ENCODE measurements around the gene ARHGEF38. TPM values are rescaled to one million over a fixed set of nuclear protein-coding genes. Genes with fewer than 3 reads are reported as not detected.
"Not testable (repeated sequence)": the region's sequence is repeated elsewhere in the genome, so short reads cannot be mapped to it uniquely, and the experiment has no call there.

ARHGEF38 gene
- polyA plus RNA-seq, 6 donors from 2014 or later = not detected

DNA sequence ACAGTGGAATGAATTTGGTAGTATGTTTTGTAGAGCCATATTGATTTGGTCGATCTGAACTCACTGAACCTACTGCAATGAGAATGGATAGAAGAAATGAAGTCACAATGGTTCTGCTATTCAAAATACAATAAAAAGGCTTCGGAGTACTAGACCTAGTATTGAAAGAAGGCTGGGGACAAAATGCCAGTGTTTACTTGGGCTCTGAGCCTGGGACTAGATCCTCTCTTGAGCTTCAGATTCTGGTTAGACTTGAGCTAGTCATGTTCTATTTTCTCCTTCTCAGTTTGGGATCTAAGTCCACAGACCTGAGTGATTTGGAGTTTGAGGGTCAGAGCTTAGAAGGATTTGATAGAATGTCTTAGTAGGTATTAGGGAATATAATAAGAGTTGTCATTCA is 146.2 kb downstream of the ARHGEF38 start:
- Mint-ChIP-seq H3K27me3 (no peaks in the 10 kb centered on the region), H3K4me1 (peaks cover 5 to 13% (median 8%) of the 10 kb centered on the region in 3 donors), H3K4me3 (no peak overlapping the region), H3K36me3 (peaks cover 7 to 34% of the 10 kb centered on the region in 2 donors), H3K27ac (no peak overlapping the region), H3K9me3 (no peaks in the 10 kb centered on the region)
- no peak for DNase-seq
- no peak for ATAC-seq (ENCODE audit: low read depth in 2 of 2)

DNA sequence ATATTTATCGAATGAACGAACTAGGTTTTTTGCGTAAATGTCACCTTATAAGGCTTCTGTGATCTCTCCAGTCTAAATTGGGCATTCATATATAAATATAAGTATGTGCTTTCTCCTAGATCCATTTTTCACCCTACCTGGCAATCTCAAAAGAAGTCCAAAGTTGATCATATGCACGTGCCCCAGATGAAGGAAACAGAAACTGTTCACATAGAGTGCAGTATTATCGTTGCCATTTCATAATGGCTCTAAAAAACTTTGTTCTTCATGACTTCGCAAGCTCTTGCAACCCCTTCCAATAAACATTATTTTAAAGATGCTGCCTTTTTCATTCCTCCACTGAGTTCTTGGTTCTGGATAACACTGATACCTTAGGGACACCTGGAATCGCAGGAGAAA is 155.4 kb downstream of the ARHGEF38 start:
- ATAC-seq (ENCODE audit: low read depth in 2 of 2) (no peak), DNase-seq (no peak)
- Mint-ChIP-seq H3K4me1 (peaks cover 24 to 39% (median 26%) of the 10 kb centered on the region in 3 donors), H3K27ac (peak overlapping the region; percentile 95 to 99 (median 98)), H3K27me3 (no peaks in the 10 kb centered on the region), H3K4me3 (peak overlapping the region; percentile 97 to 100 (median 100)), H3K9me3 (no peaks in the 10 kb centered on the region), H3K36me3 (no peaks in the 10 kb centered on the region)

DNA sequence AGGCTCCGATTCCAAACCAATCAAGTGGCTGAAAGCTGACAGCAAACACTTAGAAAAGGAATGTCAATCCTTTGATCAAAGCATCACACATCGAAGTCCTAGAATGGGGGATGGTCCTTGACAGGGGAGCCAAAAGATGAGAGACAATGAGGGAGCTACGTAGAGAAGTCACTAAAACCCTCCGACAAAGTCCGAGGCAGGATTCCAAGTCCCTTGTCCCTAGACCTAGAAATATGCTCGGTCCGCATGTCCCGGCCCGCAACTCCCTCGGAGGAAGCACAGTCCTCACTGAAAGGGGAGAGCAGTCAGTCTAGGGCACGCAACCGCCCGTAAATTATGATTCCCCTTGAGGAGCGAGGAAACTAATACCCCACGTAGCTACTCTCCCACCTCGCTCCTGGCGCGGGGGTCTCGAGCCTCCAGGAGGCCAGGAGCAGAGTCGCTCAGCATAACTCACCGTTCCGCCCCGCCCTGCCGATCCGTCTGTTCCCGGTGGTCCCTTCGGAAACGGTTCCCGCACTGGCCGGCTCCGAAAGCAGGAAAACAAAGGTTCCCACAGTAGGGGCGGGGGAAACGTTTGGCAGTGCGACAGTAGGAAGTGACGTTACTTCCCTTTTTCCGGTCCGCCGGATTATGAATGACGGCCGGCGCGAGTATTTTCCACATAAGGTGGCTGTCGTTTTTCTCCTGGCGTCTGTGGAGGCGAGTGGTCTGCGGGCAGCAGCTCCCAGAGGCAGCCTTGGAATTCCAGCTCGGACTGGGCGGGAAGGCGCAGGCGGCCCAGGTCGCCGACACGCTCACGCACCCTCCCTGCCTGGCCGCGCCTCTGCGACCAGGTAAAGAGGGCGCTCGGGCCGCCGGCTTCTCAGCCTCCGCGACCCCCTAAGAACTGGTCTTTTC is 156.0 kb downstream of the ARHGEF38 start, which contains the start of the genes GSTCD and INTS12:
Gene GSTCD, plus strand, starts transcription at position 604 of the 900 bp plus-strand sequence. CDS start 8,830 bp downstream, outside the sequence.
Gene INTS12, minus strand, starts transcription at position 509 of the 900 bp plus-strand sequence. CDS start 8,684 bp downstream, outside the sequence.
- peak within 1 kb of the TSS; percentile 97 to 100 (median 100) for H3K4me3 Mint-ChIP-seq
- H3K27ac Mint-ChIP-seq = peak within 1 kb of the TSS; percentile 95 to 99 (median 98)
- ATAC-seq (ENCODE audit: low read depth in 2 of 2) (peak; percentile 86 to 92), DNase-seq (peak; percentile 84)
- no peaks in the 10 kb centered on the region for H3K9me3 Mint-ChIP-seq
- H3K36me3 Mint-ChIP-seq = no peaks in the 10 kb centered on the region
- peaks cover 25 to 40% (median 26%) of the 10 kb centered on the region in 3 donors for H3K4me1 Mint-ChIP-seq
- H3K27me3 Mint-ChIP-seq = no peaks in the 10 kb centered on the region

DNA sequence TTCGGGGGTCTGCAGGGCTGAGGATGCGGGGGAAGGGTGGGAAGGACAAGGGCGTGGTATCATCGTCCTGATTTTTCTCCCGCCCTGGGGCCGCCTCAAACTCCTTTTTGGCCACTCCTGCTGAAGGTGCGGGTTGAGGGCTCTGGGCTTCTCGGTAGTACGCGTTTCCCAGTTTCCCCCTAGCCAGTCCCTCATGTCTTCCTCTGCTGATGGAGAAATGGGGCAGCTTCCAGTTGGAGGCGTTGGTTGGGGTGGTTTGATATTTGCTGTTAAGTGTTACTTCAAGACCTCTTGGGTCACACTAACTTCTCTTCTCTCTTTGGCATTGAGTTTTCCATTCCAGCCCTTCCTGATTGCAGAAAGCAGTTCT is 156.6 kb downstream of the ARHGEF38 start:
- peak; percentile 20 to 23 for ATAC-seq (ENCODE audit: low read depth in 2 of 2)
- Mint-ChIP-seq H3K9me3 (no peaks in the 10 kb centered on the region), H3K4me1 (peaks cover 26 to 44% (median 28%) of the 10 kb centered on the region in 3 donors), H3K4me3 (peak overlapping the region; percentile 97 to 100 (median 100)), H3K27ac (peak overlapping the region; percentile 95 to 99 (median 98)), H3K27me3 (no peaks in the 10 kb centered on the region), H3K36me3 (no peaks in the 10 kb centered on the region)
- DNase-seq = no peak

DNA sequence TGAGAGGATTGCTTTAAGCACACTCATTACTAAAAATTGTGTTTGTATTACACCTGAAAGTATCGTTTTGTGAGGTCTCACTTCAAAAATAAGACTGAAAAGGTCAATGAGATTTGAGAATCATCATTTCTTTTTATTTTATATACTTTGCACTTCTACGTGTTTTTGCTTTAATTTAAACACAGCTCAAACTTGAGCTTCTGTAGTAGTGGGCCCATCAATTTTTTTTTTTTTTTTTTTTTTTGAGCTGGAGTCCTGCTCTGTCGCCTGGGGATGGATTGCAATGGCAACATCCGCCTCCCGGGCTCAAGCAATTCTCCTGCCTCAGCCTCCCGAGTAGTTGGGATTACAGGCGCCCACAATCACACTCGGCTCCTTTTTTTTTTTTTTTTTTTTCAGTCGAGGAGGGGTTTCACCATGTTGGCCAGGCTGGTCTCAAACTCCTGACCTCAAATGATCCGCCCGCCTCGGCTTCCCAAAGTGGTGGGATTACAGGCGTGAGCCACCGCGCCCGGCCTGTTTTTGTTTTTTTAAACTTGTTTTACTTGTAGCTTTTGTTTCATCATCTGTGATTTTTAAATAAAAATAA is 157.7 kb downstream of the ARHGEF38 start:
- Mint-ChIP-seq H3K27ac (peak overlapping the region in 2 of 6 donors; percentile 97 to 99), H3K4me3 (peak overlapping the region in 6 of 8 donors; percentile 74 to 100 (median 98)), H3K27me3 (no peaks in the 10 kb centered on the region), H3K36me3 (no peaks in the 10 kb centered on the region), H3K4me1 (peaks cover 28 to 49% (median 31%) of the 10 kb centered on the region in 3 donors), H3K9me3 (no peaks in the 10 kb centered on the region)
- no peak for DNase-seq
- ATAC-seq (ENCODE audit: low read depth in 2 of 2) = no peak

DNA sequence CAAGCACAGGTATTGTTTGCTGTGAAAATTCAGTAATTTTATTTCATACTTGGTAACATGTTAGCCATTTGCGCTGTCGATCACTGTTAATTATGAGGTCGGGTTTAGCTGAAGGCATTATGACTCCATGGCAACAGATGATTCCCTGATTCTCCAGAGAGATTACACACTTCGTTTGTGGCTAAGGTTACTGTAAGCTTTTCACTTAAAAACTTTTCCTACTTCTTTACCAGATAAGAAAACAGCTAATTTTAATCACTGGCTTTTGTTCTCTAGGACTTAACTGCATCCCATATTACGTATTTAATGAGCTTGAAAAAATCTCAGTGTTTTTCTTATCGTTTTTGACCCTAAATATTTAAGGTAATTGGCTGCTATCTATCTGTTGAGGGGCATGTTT is 158.3 kb downstream of the ARHGEF38 start:
- Mint-ChIP-seq H3K4me1 (peaks cover 28 to 47% (median 29%) of the 10 kb centered on the region in 3 donors), H3K36me3 (no peaks in the 10 kb centered on the region), H3K27me3 (no peaks in the 10 kb centered on the region), H3K9me3 (no peaks in the 10 kb centered on the region), H3K27ac (no peak overlapping the region), H3K4me3 (peak overlapping the region in 2 of 8 donors; percentile 13 to 99)
- ATAC-seq (ENCODE audit: low read depth in 2 of 2) (no peak), DNase-seq (no peak)

DNA sequence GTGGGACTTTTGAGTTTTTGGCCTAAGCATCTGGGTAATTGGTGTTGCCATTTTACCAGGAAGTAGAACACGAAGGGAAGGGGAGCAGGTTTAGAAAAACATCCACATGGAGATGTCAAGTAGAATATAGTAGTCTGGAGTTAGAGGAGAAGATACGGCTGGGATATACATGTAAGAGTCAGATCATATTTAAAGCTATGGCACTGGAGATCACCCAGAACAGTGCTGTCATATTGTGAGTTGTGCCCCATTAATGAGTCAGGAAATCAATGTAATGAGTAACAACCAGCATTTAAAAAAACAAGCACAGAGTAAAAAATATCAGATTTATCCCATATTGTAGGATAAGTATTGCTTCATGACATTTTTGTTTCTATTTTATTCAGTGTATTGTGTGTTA is 160.3 kb downstream of the ARHGEF38 start:
- H3K27ac Mint-ChIP-seq = peak overlapping the region in 3 of 6 donors; percentile 12 to 60 (median 22)
- H3K27me3 Mint-ChIP-seq = no peaks in the 10 kb centered on the region
- H3K4me3 Mint-ChIP-seq = peak overlapping the region in 5 of 8 donors; percentile 0 to 70 (median 2)

DNA sequence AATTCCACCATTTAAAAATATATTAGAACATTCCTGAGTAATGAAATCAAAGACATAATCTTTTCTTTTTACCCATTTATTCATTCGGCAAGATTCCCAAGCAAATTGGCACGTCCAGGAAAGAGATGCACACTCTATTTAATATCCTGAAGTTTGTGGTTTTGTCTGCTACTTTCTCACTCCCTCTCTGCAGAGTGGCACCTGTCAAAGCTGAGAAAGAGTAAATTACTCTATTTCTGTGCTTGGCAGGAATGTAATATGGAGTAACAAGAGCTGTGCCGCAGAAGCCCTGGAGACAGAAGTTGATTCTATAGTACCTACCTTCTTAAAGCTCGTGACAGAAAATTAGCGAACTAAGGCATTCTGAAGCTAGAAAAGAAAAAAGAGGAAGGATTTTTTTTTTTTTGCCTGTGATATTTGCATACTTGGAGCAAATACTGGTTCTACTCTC is 161.7 kb downstream of the ARHGEF38 start:
- ATAC-seq (ENCODE audit: low read depth in 2 of 2) = peak; percentile 93 to 94
- no peaks in the 10 kb centered on the region for H3K9me3 Mint-ChIP-seq

More for the DNA sequence above, 160.3 kb downstream of the ARHGEF38 start:
- Mint-ChIP-seq H3K9me3 (no peaks in the 10 kb centered on the region), H3K4me1 (peaks cover 8 to 29% (median 15%) of the 10 kb centered on the region in 3 donors), H3K36me3 (no peaks in the 10 kb centered on the region)
- DNase-seq (no peak), ATAC-seq (ENCODE audit: low read depth in 2 of 2) (no peak)

DNA sequence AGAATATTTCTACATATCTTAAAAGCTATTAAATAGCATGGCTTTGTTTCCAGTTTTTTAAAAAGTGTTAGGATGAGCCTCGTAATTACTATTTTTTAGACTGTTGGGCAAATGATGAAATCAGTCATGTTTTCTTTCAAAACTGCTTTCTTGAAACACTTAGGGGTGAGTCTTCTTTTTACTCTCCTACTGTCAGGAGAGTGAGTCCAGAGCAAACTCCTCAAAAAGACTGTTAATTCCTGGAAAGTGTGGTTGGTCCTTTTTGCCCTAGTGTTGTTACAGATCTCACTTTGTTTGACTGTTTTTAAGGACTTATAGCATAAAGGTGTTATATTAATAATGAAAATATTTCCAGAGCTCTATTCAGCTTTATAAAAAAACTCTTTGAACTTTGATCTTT is 162.5 kb downstream of the ARHGEF38 start:
- DNase-seq (no peak), ATAC-seq (ENCODE audit: low read depth in 2 of 2) (no peak)
- no peak overlapping the region for H3K27ac Mint-ChIP-seq
- no peaks in the 10 kb centered on the region for H3K27me3 Mint-ChIP-seq
- peak overlapping the region in 1 of 8 donors; percentile 75 for H3K4me3 Mint-ChIP-seq
- H3K9me3 Mint-ChIP-seq = no peaks in the 10 kb centered on the region
- peaks cover 5 to 11% (median 10%) of the 10 kb centered on the region in 3 donors for H3K4me1 Mint-ChIP-seq
- H3K36me3 Mint-ChIP-seq = no peaks in the 10 kb centered on the region

More for the DNA sequence above, 161.7 kb downstream of the ARHGEF38 start:
- DNase-seq = peak; percentile 57
- peaks cover 5 to 19% (median 12%) of the 10 kb centered on the region in 3 donors for H3K4me1 Mint-ChIP-seq
- no peaks in the 10 kb centered on the region for H3K27me3 Mint-ChIP-seq
- H3K4me3 Mint-ChIP-seq = peak overlapping the region; percentile 74 to 91 (median 88)
- peak overlapping the region; percentile 24 to 95 (median 87) for H3K27ac Mint-ChIP-seq
- no peaks in the 10 kb centered on the region for H3K36me3 Mint-ChIP-seq

DNA sequence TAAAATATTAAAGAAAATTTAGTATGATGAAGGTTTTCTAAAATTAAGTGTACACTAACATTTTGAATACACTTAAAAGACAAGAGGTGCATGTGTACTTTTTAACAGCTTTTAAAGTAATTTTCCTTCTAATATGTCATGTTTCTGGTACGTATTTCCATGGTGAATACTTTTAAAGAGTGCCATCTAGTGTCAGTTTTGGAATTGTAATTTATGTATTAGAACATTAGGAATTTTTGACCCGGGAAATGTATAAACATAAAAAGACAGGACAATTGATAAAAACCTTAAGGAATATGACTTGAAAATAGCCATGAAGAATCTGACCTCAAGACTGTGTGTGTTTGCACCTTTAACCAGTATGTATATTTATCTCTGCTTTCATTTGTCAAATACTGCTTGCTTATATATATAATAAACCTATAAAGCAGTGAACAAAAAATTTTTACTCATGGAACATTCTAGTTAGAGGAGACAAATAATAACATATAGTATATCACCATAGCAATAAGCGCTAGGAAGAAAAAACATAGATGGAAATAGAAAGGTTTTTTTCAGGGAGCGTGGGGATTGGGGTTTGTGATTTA is 163.4 kb downstream of the ARHGEF38 start:
- H3K4me1 Mint-ChIP-seq = peaks cover 5 to 10% (median 10%) of the 10 kb centered on the region in 3 donors
- ATAC-seq (ENCODE audit: low read depth in 2 of 2) = peak in 1 of 2 donors; percentile 42
- no peak overlapping the region for H3K27ac Mint-ChIP-seq
- no peaks in the 10 kb centered on the region for H3K9me3 Mint-ChIP-seq
- no peaks in the 10 kb centered on the region for H3K36me3 Mint-ChIP-seq
- H3K4me3 Mint-ChIP-seq = no peak overlapping the region
- DNase-seq = peak; percentile 27
- no peaks in the 10 kb centered on the region for H3K27me3 Mint-ChIP-seq

DNA sequence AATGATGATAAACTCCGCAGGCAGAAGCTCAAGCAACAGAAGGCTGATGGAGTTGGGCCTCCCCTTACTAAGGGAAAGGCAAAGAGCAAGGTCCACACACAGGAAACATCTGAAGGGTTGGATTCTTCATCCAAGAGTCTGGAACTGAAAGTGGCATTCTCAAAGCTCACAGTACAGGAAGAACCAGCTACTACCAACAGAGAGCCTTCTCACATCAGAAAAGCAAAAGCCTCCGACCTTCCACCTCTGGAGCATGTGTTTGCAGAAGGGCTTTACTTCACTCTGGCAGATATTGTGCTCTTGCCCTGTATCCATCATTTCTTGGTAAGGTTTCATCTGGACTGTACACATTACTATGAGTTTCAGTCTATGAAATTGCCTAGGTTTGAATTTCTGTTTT is 166.8 kb downstream of the ARHGEF38 start:
- ATAC-seq (ENCODE audit: low read depth in 2 of 2) = no peak
- H3K4me3 Mint-ChIP-seq = no peak overlapping the region
- H3K9me3 Mint-ChIP-seq = no peaks in the 10 kb centered on the region
- H3K36me3 Mint-ChIP-seq = peaks cover 0 to 5% of the 10 kb centered on the region in 2 donors
- H3K27ac Mint-ChIP-seq = no peak overlapping the region
- peaks cover under 1 to 4% (median 2%) of the 10 kb centered on the region in 3 donors for H3K4me1 Mint-ChIP-seq
- no peaks in the 10 kb centered on the region for H3K27me3 Mint-ChIP-seq
- no peak for DNase-seq

DNA sequence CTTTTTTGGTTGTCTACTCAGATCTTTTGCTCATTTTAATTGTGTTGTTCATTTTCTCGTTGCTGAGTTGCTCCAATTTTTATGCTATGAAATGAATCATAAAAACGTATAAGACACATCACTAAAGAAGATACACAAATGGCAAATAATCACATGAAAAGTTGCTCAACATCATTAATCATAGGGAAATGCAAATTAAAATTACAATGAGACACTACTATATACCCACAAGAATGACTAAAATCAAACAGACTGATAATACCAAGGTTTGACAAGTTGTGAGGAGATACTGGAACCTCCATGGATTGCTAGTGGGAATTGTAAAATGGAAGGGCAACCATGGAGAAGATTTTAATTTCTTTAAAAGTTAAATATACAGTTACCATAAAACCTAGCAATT is 173.2 kb downstream of the ARHGEF38 start:
- peaks cover 8 to 24% of the 10 kb centered on the region in 2 donors for H3K36me3 Mint-ChIP-seq
- no peak for DNase-seq
- peak overlapping the region in 1 of 6 donors; percentile 36 for H3K27ac Mint-ChIP-seq
- no peak for ATAC-seq (ENCODE audit: low read depth in 2 of 2)
- H3K9me3 Mint-ChIP-seq = peaks cover 0 to 14% (median 11%) of the 10 kb centered on the region in 7 donors
- H3K4me1 Mint-ChIP-seq = no peaks in the 10 kb centered on the region
- H3K27me3 Mint-ChIP-seq = no peaks in the 10 kb centered on the region
- no peak overlapping the region for H3K4me3 Mint-ChIP-seq

DNA sequence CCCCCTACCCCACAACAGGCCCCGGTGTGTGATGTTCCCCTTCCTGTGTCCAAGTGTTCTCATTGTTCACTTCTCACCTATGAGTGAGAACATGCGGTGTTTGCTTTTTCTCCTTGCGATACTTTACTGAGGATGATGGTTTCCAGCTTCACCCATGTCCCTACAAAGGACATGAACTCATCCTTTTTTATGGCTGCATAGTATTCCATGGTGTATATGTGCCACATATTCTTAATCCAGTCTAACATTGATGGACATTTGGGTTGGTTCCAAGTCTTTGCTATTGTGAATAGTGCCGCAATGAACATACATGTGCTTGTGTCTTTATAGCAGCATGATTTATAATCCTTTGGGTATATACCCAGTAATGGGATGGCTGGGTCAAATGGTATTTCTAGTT is 177.5 kb downstream of the ARHGEF38 start:
- not testable (repeated sequence) for ATAC-seq (ENCODE audit: low read depth in 2 of 2); H3K27ac Mint-ChIP-seq; H3K4me1 Mint-ChIP-seq; H3K4me3 Mint-ChIP-seq; DNase-seq; H3K27me3 Mint-ChIP-seq
- H3K36me3 Mint-ChIP-seq = peaks cover 34 to 53% of the 10 kb centered on the region in 2 donors
- H3K9me3 Mint-ChIP-seq = peaks cover 9 to 36% (median 29%) of the 10 kb centered on the region in 7 donors

Measured in naive B cell (primary cell).